GM21619 (cell line): ENCODE data around the gene CD300LF.

ENCODE experiments used
- ATAC-seq: cut with Tn5 transposase; IDR thresholded peaks from one replicate; pipeline ENCODE4 v1.9.1; 2021; ENCODE audit not compliant: unreplicated experiment

Gene CD300LF

GRCh38 chr17:74645010-74645409 is 67.7 kb downstream of the CD300LF start:
- no peak for ATAC-seq

GRCh38 chr17:74644419-74644818 is 68.3 kb downstream of the CD300LF start:
- ATAC-seq, result no peak
